Activated naive CD8-positive, alpha-beta T cell treated with anti-CD3 and anti-CD28 coated beads, Interleukin-2, amount 50 U/mL, for 24 hours (primary cell): ENCODE results near the gene C19orf38.
"Not testable (repeated sequence)": the region's sequence is repeated elsewhere in the genome, so short reads cannot be mapped to it uniquely, and the experiment has no call there.

Source experiments
- ATAC-seq: fragments of 150-1000 bp; cut with Tn5 transposase; one replicate; pipeline ENCODE4 v1.10.0; 2021
- DNase-seq: peaks from one replicate; pipeline ENCODE4 v3.0.0; 2021
- H3K27ac Mint-ChIP-seq: one replicate; pipeline ENCODE4 v1.8.0; 2021; ENCODE audit warnings: mild to moderate bottlenecking, mixed read lengths
- H3K27me3 Mint-ChIP-seq: one replicate; pipeline ENCODE4 v1.8.0; 2021; ENCODE audit warnings: mixed read lengths
- H3K36me3 Mint-ChIP-seq: one replicate; pipeline ENCODE4 v1.8.0; 2021; ENCODE audit warnings: low read depth, mixed read lengths
- H3K4me1 Mint-ChIP-seq: one replicate; pipeline ENCODE4 v1.8.0; 2021; ENCODE audit warnings: mixed read lengths
- H3K4me3 Mint-ChIP-seq: one replicate; pipeline ENCODE4 v1.8.0; 2021; ENCODE audit warnings: mild to moderate bottlenecking, moderate library complexity, mixed read lengths
- H3K9me3 Mint-ChIP-seq: one replicate; pipeline ENCODE4 v1.8.0; 2021; ENCODE audit warnings: mixed read lengths

C19orf38 gene

DNA sequence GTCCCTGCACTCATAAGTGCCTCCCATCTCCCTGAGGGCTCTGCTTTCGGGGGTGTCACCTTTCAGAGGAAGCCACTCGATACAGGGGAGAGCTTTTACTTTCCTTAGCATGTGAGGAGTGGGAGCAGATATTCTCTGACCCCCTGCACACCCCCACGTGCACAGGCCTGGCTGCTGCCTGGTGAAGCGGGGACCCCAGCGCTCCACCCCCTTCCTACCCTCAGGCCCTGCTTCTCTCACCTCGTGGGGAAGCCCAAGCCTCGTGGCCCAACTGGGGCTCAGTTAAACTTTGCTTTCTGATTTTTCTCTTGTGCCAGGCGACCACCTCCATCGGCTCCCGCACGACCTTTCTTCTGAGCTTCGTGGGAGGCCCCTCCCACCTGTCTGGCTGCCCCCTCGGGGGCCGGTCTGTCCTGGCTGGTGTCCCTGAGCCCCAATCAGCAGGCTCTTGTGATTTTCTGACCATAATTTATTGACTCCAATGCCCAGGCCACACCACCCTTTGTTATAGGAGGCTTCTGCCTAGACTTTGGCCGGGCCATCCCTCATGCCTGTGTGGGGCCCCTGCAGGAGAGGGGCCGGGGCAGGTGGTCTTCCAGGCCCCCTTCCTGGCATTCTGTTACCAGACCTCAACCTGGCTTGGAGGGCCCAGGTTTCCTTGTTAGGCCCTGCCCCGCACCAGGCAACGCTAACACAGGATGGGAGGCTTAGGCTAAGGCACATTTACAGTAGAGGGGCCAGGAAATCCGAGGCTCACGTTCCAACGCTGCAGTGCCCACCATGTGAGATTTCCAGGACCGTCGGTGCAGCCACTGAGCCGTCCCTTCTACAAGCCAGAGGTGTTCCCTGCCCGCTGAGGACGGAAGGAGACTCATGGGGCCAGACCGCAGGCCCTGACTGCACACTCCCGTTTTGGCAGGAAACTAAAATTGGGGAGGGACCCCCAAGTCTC, 16.0 kb upstream of the C19orf38 start:
- no peak for DNase-seq
- Mint-ChIP-seq H3K4me3 (no peak overlapping the region), H3K36me3 (peaks cover 13% of the 10 kb centered on the region), H3K4me1 (peaks cover 17% of the 10 kb centered on the region), H3K9me3 (peaks cover 8% of the 10 kb centered on the region), H3K27me3 (peaks cover 4% of the 10 kb centered on the region), H3K27ac (no peak overlapping the region)
- no peak for ATAC-seq

DNA sequence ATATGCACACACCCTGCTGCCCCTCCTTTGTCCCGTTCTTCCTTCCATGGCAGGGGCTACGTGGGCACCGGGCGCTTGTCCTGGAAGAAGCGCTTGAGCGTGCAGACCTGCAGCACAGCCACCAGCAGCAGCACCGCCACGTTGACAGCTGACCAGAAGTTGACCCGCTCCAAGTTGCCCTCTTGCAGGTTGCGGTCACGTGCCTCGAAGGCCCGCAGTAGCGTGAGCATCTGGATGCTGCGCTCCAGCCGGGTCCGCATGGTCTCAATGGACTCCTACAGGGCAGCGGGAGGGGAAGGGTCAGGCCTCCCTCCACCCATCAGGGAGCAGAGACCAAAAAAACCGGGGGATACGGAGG, 15.3 kb upstream of the C19orf38 start:
- DNase-seq = no peak
- peaks cover 17% of the 10 kb centered on the region for H3K4me1 Mint-ChIP-seq
- no peak overlapping the region for H3K4me3 Mint-ChIP-seq
- no peak for ATAC-seq
- peaks cover 13% of the 10 kb centered on the region for H3K36me3 Mint-ChIP-seq
- no peak overlapping the region for H3K27ac Mint-ChIP-seq
- peaks cover 4% of the 10 kb centered on the region for H3K27me3 Mint-ChIP-seq
- peaks cover 8% of the 10 kb centered on the region for H3K9me3 Mint-ChIP-seq

DNA sequence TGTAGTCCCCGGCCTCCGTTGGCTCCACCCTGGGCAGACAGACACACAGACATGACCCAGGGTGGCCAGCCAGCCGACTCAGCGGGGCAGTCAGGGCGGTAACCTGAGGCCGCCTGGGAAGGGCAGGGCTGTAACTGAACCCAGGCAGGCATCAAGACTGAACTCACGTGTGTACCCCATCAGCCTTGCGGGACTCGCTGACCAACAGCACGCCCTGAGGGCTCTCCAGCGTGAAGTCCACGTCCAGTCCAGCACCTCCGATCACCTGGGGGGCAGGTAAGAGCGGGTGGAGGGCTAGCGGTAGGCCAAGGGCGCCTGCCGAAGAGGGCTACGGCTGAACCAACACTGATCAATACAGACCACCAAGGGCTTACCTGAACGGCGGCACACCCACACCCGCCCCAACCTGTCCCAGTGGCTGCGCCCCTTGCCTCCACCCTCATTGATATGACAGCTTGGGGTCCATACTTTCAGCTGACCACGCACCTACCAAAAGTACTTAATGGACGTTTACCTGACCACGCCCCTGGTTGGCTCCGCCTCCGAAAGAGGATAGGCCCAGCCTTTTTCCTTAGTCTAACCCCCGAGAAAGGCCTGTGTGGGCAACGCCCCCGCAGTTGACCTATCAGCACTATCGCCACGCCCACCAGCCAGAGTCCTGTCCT, 13.0 kb upstream of the C19orf38 start:
- Mint-ChIP-seq H3K4me3 (peak overlapping the region; percentile 92), H3K27ac (peak overlapping the region; percentile 99), H3K4me1 (peaks cover 17% of the 10 kb centered on the region), H3K36me3 (peaks cover 13% of the 10 kb centered on the region), H3K27me3 (peaks cover 4% of the 10 kb centered on the region), H3K9me3 (peaks cover 12% of the 10 kb centered on the region)
- no peak for DNase-seq
- ATAC-seq = no peak

DNA sequence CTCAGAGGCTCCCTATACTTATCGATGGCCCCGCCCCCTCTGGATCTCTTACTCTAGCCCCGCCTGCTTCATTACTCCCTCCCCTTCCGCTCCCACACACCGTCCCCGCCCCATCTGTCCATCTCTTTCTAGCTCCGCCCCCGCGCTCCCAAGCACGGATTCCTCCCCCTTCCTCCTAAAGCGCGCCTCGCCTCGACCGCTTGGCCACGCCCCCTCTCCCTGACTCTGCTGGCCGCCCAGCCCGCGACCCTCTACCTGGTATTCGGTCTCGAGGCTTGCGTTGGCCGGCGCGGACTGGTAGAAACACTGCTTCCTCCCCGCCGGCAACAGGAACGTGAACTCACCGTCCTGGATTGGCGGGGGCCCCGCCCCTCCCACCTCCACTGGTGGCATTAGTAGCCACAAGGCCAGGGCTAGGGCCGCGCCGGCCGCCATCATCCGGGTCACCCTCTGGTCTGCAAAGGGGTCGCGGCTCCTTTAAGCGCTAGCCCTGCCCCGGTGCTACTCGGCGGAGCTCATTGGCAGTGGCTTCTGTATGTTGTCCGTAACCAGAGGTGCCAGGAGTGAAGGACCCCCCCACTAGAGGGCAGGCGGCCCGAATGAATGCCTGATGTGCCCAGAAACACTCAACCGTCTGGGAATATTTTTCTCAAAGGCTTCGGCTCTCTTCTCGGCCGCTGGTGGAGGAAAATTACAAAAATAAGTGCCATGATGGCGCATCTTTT, 12.3 kb upstream of the C19orf38 start, which contains the start of gene TMED1:
Gene TMED1 (minus strand): TSS at position 459 of the 725 bp plus-strand sequence. CDS start 21 bp downstream, at position 438.
- peaks cover 17% of the 10 kb centered on the region for H3K4me1 Mint-ChIP-seq
- H3K9me3 Mint-ChIP-seq = peaks cover 12% of the 10 kb centered on the region
- H3K4me3 Mint-ChIP-seq = peak within 1 kb of the TSS; percentile 92
- peaks cover 13% of the 10 kb centered on the region for H3K36me3 Mint-ChIP-seq
- peak within 1 kb of the TSS; percentile 99 for H3K27ac Mint-ChIP-seq
- DNase-seq (peak; percentile 98), ATAC-seq (peak; percentile 91)
- H3K27me3 Mint-ChIP-seq = peaks cover 4% of the 10 kb centered on the region

DNA sequence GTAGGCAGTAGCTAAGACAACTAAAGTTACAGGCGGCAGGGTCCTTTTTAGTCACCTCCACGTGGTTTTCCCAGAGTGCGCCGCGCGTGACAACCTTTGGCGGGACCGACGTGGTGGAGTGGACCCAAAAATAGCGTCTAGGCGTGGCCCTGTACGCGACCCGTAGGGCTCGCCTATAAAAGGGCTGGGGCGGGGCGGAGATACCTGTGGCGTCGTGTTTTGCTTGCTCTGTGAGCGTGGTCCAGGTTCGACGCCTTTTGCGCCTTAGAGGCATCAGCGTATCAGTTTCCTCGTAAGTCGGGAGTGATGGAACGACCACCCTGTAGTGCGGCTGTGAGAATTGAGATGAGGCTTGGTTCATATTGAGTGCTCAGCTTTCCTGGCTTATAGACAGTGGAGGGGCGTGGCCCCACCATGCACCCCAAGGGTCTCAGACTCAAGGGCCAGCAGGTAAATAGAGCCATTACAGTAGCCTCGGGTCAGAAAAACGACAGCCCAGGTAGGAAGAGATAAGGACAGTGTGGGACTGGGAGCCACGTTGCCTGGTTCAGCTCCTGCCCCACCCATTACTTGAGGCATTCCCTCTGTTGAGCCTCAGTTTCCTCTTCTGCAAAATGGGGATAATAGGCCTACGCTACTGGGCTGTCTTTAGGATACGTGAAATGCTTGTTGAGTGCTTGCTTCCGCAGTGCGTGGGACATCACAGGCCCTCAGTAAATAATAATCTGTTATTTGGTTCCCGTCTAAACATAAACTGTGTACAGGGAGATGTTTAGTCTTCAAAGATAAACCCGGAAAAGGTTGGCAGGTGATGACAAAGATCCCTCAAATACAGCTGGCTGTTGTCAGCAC, 11.5 kb upstream of the C19orf38 start:
- ATAC-seq (peak; percentile 23), DNase-seq (peak; percentile 83)
- Mint-ChIP-seq H3K27me3 (peaks cover 4% of the 10 kb centered on the region), H3K9me3 (peaks cover 12% of the 10 kb centered on the region), H3K27ac (peak overlapping the region; percentile 99), H3K36me3 (peaks cover 13% of the 10 kb centered on the region), H3K4me3 (peak overlapping the region; percentile 92), H3K4me1 (peaks cover 17% of the 10 kb centered on the region)

DNA sequence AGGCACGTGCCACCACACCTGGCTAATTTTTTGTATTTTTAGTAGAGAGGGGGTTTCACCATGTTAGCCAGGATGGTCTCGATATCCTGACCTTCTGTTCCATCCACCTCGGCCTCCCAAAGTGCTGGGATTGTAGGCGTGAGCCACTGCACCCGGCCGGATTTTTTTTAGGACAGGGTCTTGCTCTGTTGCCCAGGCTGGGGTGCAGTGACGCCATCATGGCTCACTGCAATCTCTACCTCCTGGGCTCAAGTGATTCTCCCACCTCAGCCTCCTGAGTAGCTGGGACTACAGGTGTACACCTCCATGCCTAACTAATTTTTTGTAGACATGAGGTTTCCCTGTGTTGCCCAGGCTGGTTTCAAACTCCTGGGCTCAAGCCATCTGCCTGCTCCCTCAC, 10.6 kb upstream of the C19orf38 start:
- not testable (repeated sequence) for ATAC-seq, DNase-seq, H3K27me3 Mint-ChIP-seq, H3K27ac Mint-ChIP-seq, H3K4me3 Mint-ChIP-seq
- H3K36me3 Mint-ChIP-seq = peaks cover 11% of the 10 kb centered on the region
- peaks cover 17% of the 10 kb centered on the region for H3K4me1 Mint-ChIP-seq
- H3K9me3 Mint-ChIP-seq = peaks cover 12% of the 10 kb centered on the region

DNA sequence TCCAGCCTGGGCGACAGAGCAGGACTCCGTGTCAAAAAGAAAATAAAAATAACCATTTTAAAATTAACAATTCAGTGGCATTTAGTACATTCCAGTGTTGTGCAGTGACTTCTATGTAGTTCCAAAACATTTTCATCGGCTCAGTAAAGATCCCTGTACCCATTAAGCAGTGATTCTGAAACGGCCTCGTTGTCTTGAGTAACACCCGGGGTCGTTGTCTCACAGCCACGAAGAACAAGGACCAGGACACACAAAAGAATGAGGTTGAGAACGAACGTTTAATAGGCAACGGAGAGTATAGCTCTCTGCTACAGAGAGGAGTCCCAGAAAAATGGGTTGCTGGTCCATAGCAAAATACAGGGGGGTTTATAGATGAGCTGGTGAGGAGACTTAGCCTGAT, 9.8 kb upstream of the C19orf38 start:
- H3K27ac Mint-ChIP-seq = no peak overlapping the region
- ATAC-seq (no peak), DNase-seq (no peak)
- H3K36me3 Mint-ChIP-seq = peaks cover 8% of the 10 kb centered on the region
- peaks cover 4% of the 10 kb centered on the region for H3K27me3 Mint-ChIP-seq
- peaks cover 17% of the 10 kb centered on the region for H3K4me1 Mint-ChIP-seq
- peaks cover 12% of the 10 kb centered on the region for H3K9me3 Mint-ChIP-seq
- H3K4me3 Mint-ChIP-seq = no peak overlapping the region

DNA sequence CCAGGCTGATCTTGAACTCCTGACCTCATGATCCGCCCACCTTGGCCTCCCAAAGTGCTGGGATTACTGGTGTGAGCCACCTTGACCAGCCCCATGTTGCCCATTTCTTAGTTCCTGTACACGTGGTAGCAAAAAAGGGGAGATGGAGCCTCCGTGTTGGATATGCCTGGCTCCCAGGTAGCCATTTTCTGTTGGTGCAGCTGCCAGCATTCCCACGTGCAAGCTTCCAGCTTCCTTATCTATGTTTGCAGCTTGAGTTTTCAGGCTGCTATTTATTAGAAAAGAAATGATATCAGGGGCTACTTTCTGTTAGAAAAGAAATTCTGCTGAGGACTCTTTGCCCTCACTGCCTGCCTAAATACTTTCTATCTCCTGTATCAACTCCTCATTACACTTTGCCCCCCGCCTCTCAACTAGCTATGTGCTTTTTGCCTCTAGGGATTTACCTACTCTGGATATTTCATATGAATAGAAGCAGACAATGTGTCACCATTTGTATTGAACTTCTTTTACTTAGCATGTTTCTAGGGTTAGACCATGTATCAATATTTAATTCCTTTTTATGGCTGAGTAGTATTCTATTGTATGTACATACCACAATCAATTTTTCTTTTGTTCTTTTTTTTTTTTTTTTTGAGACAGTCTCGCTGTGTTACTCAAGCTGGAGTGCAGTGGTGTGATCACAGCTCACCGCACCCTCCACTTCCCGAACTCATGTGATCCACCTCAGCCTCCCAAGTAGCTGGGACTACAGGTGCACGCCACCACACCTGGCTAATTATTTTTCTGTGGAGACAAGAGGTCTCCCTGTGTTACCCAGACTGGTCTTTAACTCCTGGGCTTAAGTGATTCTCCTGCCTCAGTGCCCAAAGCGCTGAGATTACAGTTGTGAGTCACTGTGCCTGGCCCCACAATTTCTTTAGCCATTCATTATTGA, 8.8 kb upstream of the C19orf38 start:
- no peak overlapping the region for H3K4me3 Mint-ChIP-seq
- H3K4me1 Mint-ChIP-seq = peaks cover 17% of the 10 kb centered on the region
- peaks cover 10% of the 10 kb centered on the region for H3K36me3 Mint-ChIP-seq
- ATAC-seq = no peak
- no peak for DNase-seq
- H3K27ac Mint-ChIP-seq = no peak overlapping the region
- peaks cover 12% of the 10 kb centered on the region for H3K9me3 Mint-ChIP-seq
- H3K27me3 Mint-ChIP-seq = peaks cover 4% of the 10 kb centered on the region

DNA sequence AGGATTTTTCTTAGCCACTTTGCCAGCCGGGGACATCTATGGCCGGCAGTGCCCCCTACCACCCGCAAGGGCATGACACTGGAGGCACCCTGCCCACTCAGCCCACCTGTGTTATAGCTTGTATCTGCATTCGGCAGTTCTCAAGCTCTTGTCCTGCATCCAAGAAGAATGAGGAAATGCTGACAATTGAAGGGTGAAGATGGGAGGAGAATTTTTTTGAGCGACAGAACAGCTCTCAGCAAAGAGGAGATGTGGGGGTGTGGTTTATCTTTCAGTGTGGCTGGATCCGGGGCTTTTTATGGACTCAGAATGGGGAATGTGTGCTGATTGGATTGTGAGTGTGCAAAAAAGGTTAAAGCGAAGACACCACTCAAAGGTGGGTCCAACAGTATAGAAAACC, 5.4 kb upstream of the C19orf38 start:
- ATAC-seq (no peak), DNase-seq (no peak)
- Mint-ChIP-seq H3K4me3 (no peak overlapping the region), H3K27ac (no peak overlapping the region), H3K4me1 (peaks cover 2% of the 10 kb centered on the region), H3K27me3 (peaks cover 3% of the 10 kb centered on the region), H3K9me3 (peaks cover 4% of the 10 kb centered on the region), H3K36me3 (peaks cover 2% of the 10 kb centered on the region)

DNA sequence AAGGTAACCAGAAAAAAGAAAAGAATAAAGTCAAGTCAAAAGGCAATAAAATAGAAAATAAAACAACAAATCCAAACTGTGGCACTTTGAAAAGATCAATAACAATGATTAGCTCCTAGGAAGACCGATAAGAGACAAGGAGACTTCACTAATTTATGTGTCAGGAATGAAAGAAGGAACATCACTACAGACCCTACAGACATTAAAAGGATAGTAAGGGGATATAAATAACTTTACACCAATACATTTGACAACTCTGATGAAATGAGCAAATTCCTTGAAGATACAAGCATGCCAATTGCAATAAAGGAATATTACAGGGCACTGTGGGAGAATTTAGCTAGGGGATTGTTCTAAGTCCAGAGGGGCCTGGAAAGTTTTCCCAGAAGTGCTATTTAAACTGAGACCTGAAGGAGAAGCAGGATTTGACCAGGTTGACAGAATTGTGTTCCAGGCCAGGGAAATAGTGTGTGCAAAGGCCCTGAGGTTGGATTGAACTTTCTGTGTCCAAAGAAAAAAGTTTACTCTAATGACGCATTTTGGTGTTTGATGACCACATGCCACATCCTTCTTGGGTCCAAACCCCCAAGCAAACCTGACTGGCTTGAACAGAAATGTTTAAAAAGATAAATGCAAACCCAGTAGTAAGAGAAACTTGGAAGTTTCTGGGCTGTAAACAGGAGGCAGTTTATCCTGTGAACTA, 1.6 kb upstream of the C19orf38 start:
- DNase-seq = no peak
- H3K9me3 Mint-ChIP-seq = no peaks in the 10 kb centered on the region
- H3K4me1 Mint-ChIP-seq = peaks cover 10% of the 10 kb centered on the region
- no peak overlapping the region for H3K4me3 Mint-ChIP-seq
- H3K27ac Mint-ChIP-seq = no peak overlapping the region
- H3K27me3 Mint-ChIP-seq = peaks cover 3% of the 10 kb centered on the region
- H3K36me3 Mint-ChIP-seq = peaks cover 2% of the 10 kb centered on the region
- no peak for ATAC-seq

DNA sequence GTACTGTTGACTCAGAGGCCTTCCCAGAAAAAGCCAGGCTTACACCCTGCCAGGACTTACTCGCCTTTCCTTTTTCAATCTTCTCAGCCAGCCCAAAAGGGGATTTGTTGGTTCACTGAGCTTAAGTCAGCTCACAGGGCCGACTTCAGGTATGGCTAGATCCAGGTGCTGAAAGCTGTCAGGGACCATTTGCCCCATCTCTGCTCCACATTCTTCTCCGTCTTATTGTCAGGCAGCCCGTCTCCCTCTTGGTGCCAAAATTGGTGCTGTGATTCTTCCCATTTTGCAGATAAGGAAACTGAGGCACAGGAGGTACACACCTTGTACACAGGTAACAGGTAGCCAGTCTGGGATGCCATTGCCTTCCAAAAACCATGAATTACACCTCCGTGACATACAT, 2.4 kb downstream of the C19orf38 start:
- Mint-ChIP-seq H3K36me3 (no peaks in the 10 kb centered on the region), H3K27me3 (no peaks in the 10 kb centered on the region), H3K4me3 (no peak overlapping the region), H3K9me3 (no peaks in the 10 kb centered on the region), H3K27ac (no peak overlapping the region), H3K4me1 (peaks cover 10% of the 10 kb centered on the region)
- ATAC-seq (no peak), DNase-seq (no peak)

DNA sequence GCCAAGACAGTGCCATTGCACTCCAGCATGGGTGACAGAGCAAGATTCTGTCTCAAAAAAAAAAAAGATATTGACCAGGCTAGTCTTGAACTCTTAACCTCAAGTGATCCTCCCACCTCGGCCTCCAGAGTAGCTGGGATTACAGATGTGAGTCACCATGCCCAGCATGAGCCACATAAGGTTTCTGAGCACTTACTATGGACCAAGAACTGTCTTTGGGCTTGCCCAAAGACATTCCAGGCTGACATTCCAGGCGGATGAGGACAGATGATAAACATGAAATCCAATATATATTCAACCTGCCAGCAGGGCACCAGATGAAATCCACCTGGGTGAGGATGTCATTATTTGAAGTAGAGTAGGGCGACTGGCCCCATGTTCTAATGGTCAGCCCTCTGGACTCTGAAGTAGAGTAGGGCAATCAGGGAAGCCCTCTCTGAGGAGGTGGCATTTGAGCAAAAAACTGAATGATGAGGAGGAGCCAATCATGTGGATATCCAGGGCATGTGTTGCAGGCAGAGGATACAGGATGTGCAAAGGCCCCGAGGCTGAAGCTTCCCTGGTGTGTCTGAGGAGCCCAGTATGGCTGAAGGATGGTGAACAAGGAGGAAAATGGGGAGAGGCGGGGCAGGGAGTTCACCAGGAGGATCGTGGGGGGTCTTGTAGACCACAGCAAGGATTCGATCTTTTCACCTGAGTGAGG, 4.0 kb downstream of the C19orf38 start:
- Mint-ChIP-seq H3K9me3 (no peaks in the 10 kb centered on the region), H3K4me1 (peaks cover 10% of the 10 kb centered on the region), H3K36me3 (no peaks in the 10 kb centered on the region), H3K27ac (no peak overlapping the region), H3K27me3 (no peaks in the 10 kb centered on the region), H3K4me3 (no peak overlapping the region)
- no peak for ATAC-seq
- DNase-seq = no peak
